Endothelial cell of umbilical vein (primary cell): ENCODE measurements around the gene INCENP. TPM values are rescaled to one million over a fixed set of nuclear protein-coding genes. Genes with fewer than 3 reads are reported as not detected.

Experiments
- BruUV-seq: library from RNA; stranded (reverse); fragments of 400-500 nt; replicated peaks from 2 replicates; lab custom pipeline; 2021; lab: Mats Ljungman, UMichigan
- CTCF ChIA-PET: fragments of 300-600, 350-600 bp; sonication (Branson Sonifier 250); formaldehyde crosslinking; loops from one replicate; lab custom pipeline; 2021; ENCODE audit warnings: antibody characterized with exemption, inconsistent platforms; lab: Charles Lee
- POLR2A ChIA-PET: fragments of 300-600, 350-600 bp; sonication (Branson Sonifier 250); formaldehyde crosslinking; loops from one replicate; lab custom pipeline; 2021; ENCODE audit warnings: antibody characterized with exemption, inconsistent platforms; lab: Charles Lee
- DNase-seq: peaks from one replicate; pipeline ENCODE4 v3.0.0-alpha.2; 2011; ENCODE audit warnings: low read depth, low spot score
- FAIRE-seq: peaks from 2 replicates; lab custom pipeline; 2011; peaks lifted over from hg19 to GRCh38; lab: Jason Lieb, UNC
- H2AFZ ChIP-seq: 2 replicates; pipeline ENCODE4 v1.6.0; 2012; ENCODE audit warnings: low read depth, low read length, control low read depth, inconsistent platforms
- H3K27ac ChIP-seq: 2 replicates; pipeline ENCODE4 v1.5.1; 2011; ENCODE audit warnings: low read depth, mild to moderate bottlenecking, control low read depth, low read length, moderate library complexity; ENCODE audit not compliant: insufficient read depth
- H3K27me3 ChIP-seq, 2 experiments: 2 replicates each; pipeline versions ENCODE4 v1.6.0 to v1.6.1; 2011; ENCODE audit warnings: low read length in 2 of 2, mixed read lengths in 1 of 2; ENCODE audit not compliant: control insufficient read depth in 2 of 2, insufficient read depth in 2 of 2
- H3K36me3 ChIP-seq, 2 experiments: 2 replicates in 1 of 2; 3 replicates in 1 of 2; pipeline ENCODE4 v1.5.1; 2011; ENCODE audit warnings: low read length in 2 of 2, mild to moderate bottlenecking in 1 of 2, moderate library complexity in 1 of 2; ENCODE audit not compliant: control insufficient read depth in 2 of 2, insufficient read depth in 2 of 2; ENCODE audit errors: extremely low read depth in 1 of 2
- H3K4me1 ChIP-seq: 3 replicates; pipeline ENCODE4 v1.5.1; 2011; ENCODE audit warnings: mild to moderate bottlenecking, low read length; ENCODE audit not compliant: control insufficient read depth, insufficient read depth; ENCODE audit errors: extremely low read depth
- H3K4me2 ChIP-seq: 2 replicates; pipeline ENCODE4 v1.6.1; 2011; ENCODE audit warnings: low read length, control low read depth, mixed read lengths; ENCODE audit not compliant: insufficient read depth
- H3K4me3 ChIP-seq, 3 experiments: fragments of 200-600 bp in 1 of 3; sonication (generic), shearing (Covaris generic) in 1 of 3; replicated peaks in 1 of 3; 2 replicates each; pipeline ENCODE4 v1.5.1; 2011 to 2016; ENCODE audit warnings: control low read depth in 3 of 3, low read length in 3 of 3, mild to moderate bottlenecking in 2 of 3, inconsistent platforms in 1 of 3, low read depth in 1 of 3, moderate library complexity in 1 of 3; ENCODE audit not compliant: insufficient read depth in 1 of 3
- H3K79me2 ChIP-seq: 2 replicates; pipeline ENCODE4 v1.6.0; 2012; ENCODE audit warnings: low read length, inconsistent platforms; ENCODE audit not compliant: control insufficient read depth, insufficient read depth
- H3K9ac ChIP-seq: replicated peaks from 2 replicates; pipeline ENCODE3; 2011; ENCODE audit warnings: low read length, control low read depth; ENCODE audit not compliant: insufficient read depth; ENCODE audit errors: extremely low read depth
- H3K9me1 ChIP-seq: replicated peaks from 3 replicates; pipeline ENCODE4 v1.6.0; 2011; ENCODE audit warnings: mild to moderate bottlenecking, low read length; ENCODE audit not compliant: control insufficient read depth, insufficient read depth; ENCODE audit errors: extremely low read depth
- H3K9me3 ChIP-seq: replicated peaks from 2 replicates; pipeline ENCODE4 v1.5.1; 2012; ENCODE audit warnings: low read length, inconsistent platforms; ENCODE audit not compliant: control insufficient read depth, insufficient read depth
- H4K20me1 ChIP-seq: replicated peaks from 2 replicates; pipeline ENCODE3; 2011; ENCODE audit warnings: mild to moderate bottlenecking, low read length; ENCODE audit not compliant: control insufficient read depth, insufficient read depth; ENCODE audit errors: extremely low read depth
- FOS ChIP-seq: IDR thresholded peaks from 2 replicates; pipeline ENCODE4 v1.6.1; 2011; ENCODE audit warnings: mild to moderate bottlenecking, low read length, moderate library complexity, borderline replicate concordance; ENCODE audit not compliant: insufficient read depth
- GATA2 ChIP-seq: IDR thresholded peaks from 2 replicates; pipeline ENCODE4 v1.7.0; 2011; ENCODE audit warnings: low read depth, mild to moderate bottlenecking, moderate library complexity, mixed read lengths, low read length; ENCODE audit not compliant: insufficient read length, insufficient read depth
- JUN ChIP-seq: IDR thresholded peaks from 2 replicates; pipeline ENCODE4 v1.6.1; 2011; ENCODE audit warnings: borderline replicate concordance, low read depth; ENCODE audit not compliant: insufficient read length, insufficient read depth
- MAX ChIP-seq: IDR thresholded peaks from 2 replicates; pipeline ENCODE4 v1.6.1; 2011; ENCODE audit not compliant: insufficient read depth, insufficient read length
- MYC ChIP-seq: IDR thresholded peaks from one replicate; pipeline ENCODE4 v1.6.1; 2011; ENCODE audit warnings: mild to moderate bottlenecking, low read depth, low read length
- POLR2A ChIP-seq: IDR thresholded peaks from 2 replicates; pipeline ENCODE4 v1.6.1; 2012; ENCODE audit warnings: low read depth, mild to moderate bottlenecking, control low read depth, low read length
- POLR2AphosphoS5 ChIP-seq: IDR thresholded peaks from 2 replicates; pipeline ENCODE4 v1.6.1; 2012; ENCODE audit warnings: low read depth, mild to moderate bottlenecking, control low read depth, low read length, moderate library complexity; ENCODE audit not compliant: insufficient read depth
- dilution Hi-C: fragments of 300-500 bp; cut with MboI; formaldehyde crosslinking; loops from one replicate; pipeline ENCODE4 v1.15.0; 2019; ENCODE audit warnings: low sequenced_read_pairs; ENCODE audit not compliant: extremely low pct_ligation_motif_present
- intact Hi-C: fragments of 100-400 bp; cut with micrococcal nuclease; formaldehyde crosslinking; loops from one replicate; pipeline ENCODE4 v1.10.0; 2022
- polyA plus RNA-seq, 4 experiments: library from polyadenylated mRNA; depleted of rRNA in 3 of 4; stranded (reverse) in 3 of 4; unstranded in 1 of 4; fragments of >200 nt; gene quantifications; 2 replicates each; pipeline versions ENCODE4 v1.2.1 to v1.2.3, GENCODE V29; 2011 to 2012; ENCODE audit warnings: missing spikeins in 1 of 4
- total RNA-seq: library from RNA; stranded (reverse); gene quantifications from 2 replicates; pipeline ENCODE4 v1.2.3, GENCODE V29; 2021

Gene INCENP
- total and polyA plus RNA-seq, 2 donors (not counting 3 experiments of a cell fraction or from before 2014, with no cell fraction given), result 22.9 to 86.8 TPM

DNA sequence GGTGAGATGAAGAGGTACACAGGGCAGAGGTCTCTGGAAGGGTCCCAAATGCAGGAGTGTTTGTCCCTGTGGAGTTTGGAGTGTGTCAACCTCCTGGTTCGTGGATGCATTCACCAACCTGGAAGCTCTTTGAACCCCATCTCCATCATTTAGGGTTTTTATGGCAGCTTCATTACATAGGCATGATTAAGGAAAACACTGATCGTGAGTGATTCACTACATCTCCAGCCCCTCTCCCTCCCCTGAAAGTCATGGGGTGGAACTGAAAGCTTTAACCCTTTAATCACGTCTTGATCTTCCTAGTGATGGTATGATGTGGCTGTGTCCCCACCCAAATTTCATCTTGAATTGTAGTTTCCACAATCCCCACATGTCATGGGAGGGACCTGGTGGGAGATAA, 19.8 kb upstream of the INCENP start:
- dilution Hi-C loops, result loop anchor here (10.0 kb wide), 1 partner anchor 179 kb away; no protein-coding TSS in a partner anchor
- POLR2A ChIA-PET, result no interaction called here
- H4K20me1 ChIP-seq, result no peaks in the 10 kb centered on the region
- no peaks in the 10 kb centered on the region for H3K9me3 ChIP-seq
- no peaks in the 10 kb centered on the region for H3K27me3 ChIP-seq
- H3K4me2 ChIP-seq, result no peak overlapping the region
- H3K4me3 ChIP-seq, result no peak overlapping the region
- intact Hi-C loops, result no loop called here
- H3K79me2 ChIP-seq, result no peaks in the 10 kb centered on the region
- no peak for FAIRE-seq
- peaks cover 5% of the 10 kb centered on the region for H3K4me1 ChIP-seq
- no TSS peak for BruUV-seq
- no peaks in the 10 kb centered on the region for H3K36me3 ChIP-seq
- no peak overlapping the region for H2AFZ ChIP-seq
- H3K27ac ChIP-seq, result no peak overlapping the region
- no peak overlapping the region for H3K9ac ChIP-seq
- no peak for DNase-seq
- H3K9me1 ChIP-seq, result no peaks in the 10 kb centered on the region
- CTCF ChIA-PET, result interaction anchor here (0.9 to 1.9 kb wide), 5 partner anchors 22 to 356 kb away, joined by 3 to 12 read pairs (median 4); no protein-coding TSS in a partner anchor
- TF ChIP-seq GATA2, result no peak
- TF ChIP-seq JUN, result no peak
- no peak for TF ChIP-seq POLR2A
- no peak for TF ChIP-seq MYC
- TF ChIP-seq MAX, result no peak
- no peak for TF ChIP-seq POLR2AphosphoS5
- TF ChIP-seq FOS, result no peak
